HepG2 (cell line): Measurements from ENCODE around the gene ZNRD2. TPM values are rescaled to one million over a fixed set of nuclear protein-coding genes. Genes with fewer than 3 reads are reported as not detected.

ENCODE experiments used
- BRF2 ChIP-seq: sonication (generic); formaldehyde crosslinking; IDR thresholded peaks from 2 replicates; pipeline ENCODE4 v1.8.1; 2022; ENCODE audit warnings: mild to moderate bottlenecking, missing genetic modification reagents
- FOXC1 ChIP-seq: sonication (generic); formaldehyde crosslinking; IDR thresholded peaks from 2 replicates; pipeline ENCODE4 v1.8.0; 2022; ENCODE audit warnings: mild to moderate bottlenecking, missing genetic modification reagents, borderline replicate concordance
- IKZF5 ChIP-seq: IDR thresholded peaks from 2 replicates; pipeline ENCODE4 v1.6.1; 2018; ENCODE audit warnings: missing genetic modification reagents, mild to moderate bottlenecking, missing compliant biosample characterization
- JUND ChIP-seq: sonication (generic); formaldehyde crosslinking; IDR thresholded peaks from 2 replicates; pipeline ENCODE4 v1.8.0; 2022; ENCODE audit warnings: mild to moderate bottlenecking, missing genetic modification reagents
- KLF16 ChIP-seq, 2 experiments: sonication (generic) in 1 of 2; formaldehyde crosslinking in 1 of 2; IDR thresholded peaks; 2 replicates each; pipeline versions ENCODE4 v1.6.1 to v1.8.0; 2016 to 2023; ENCODE audit warnings: missing genetic modification reagents in 2 of 2, missing compliant biosample characterization in 1 of 2
- MTF1 ChIP-seq: sonication (generic); formaldehyde crosslinking; IDR thresholded peaks from 2 replicates; pipeline ENCODE4 v1.5.0; 2020; ENCODE audit warnings: missing genetic modification reagents
- NCOA2 ChIP-seq: sonication (generic); formaldehyde crosslinking; IDR thresholded peaks from 2 replicates; pipeline ENCODE4 v1.8.0; 2022; ENCODE audit warnings: inconsistent platforms
- NFIB ChIP-seq: sonication (generic); formaldehyde crosslinking; IDR thresholded peaks from 2 replicates; pipeline ENCODE4 v1.9.0; 2021; ENCODE audit warnings: missing genetic modification reagents, mild to moderate bottlenecking, borderline replicate concordance
- NR2F2 ChIP-seq: IDR thresholded peaks from 2 replicates; pipeline ENCODE4 v1.6.1; 2012; ENCODE audit warnings: low read depth, inconsistent platforms, borderline replicate concordance
- PRDM10 ChIP-seq: sonication (generic); formaldehyde crosslinking; IDR thresholded peaks from 2 replicates; pipeline ENCODE4 v1.4.0; 2020; ENCODE audit warnings: low read depth, missing genetic modification reagents
- RARA ChIP-seq: IDR thresholded peaks from 2 replicates; pipeline ENCODE4 v1.6.1; 2016; ENCODE audit warnings: missing genetic modification reagents, missing compliant biosample characterization
- RBAK ChIP-seq: sonication (generic); formaldehyde crosslinking; IDR thresholded peaks from 2 replicates; pipeline ENCODE4 v1.5.1; 2020; ENCODE audit warnings: mild to moderate bottlenecking, missing genetic modification reagents
- RCOR2 ChIP-seq: IDR thresholded peaks from 2 replicates; pipeline ENCODE4 v1.6.1; 2016; ENCODE audit warnings: missing biosample characterization, missing genetic modification reagents
- SP1 ChIP-seq, 2 experiments: fragments of 450-650 bp in 1 of 2; sonication (generic) in 1 of 2; formaldehyde crosslinking in 1 of 2; IDR thresholded peaks; 2 replicates each; pipeline versions ENCODE4 v1.4.0 to v1.6.1; 2016 to 2020; ENCODE audit warnings: missing genetic modification reagents in 1 of 2
- ZFY ChIP-seq: sonication (generic); formaldehyde crosslinking; IDR thresholded peaks from 2 replicates; pipeline ENCODE4 v1.4.0; 2020; ENCODE audit warnings: missing genetic modification reagents
- ZNF335 ChIP-seq: sonication (generic); formaldehyde crosslinking; IDR thresholded peaks from 2 replicates; pipeline ENCODE4 v1.4.0; 2020; ENCODE audit warnings: missing genetic modification reagents
- ZNF687 ChIP-seq: sonication (generic); formaldehyde crosslinking; IDR thresholded peaks from 2 replicates; pipeline ENCODE4 v1.5.1; 2020; ENCODE audit warnings: mild to moderate bottlenecking, missing genetic modification reagents, moderate library complexity
- ZNF691 ChIP-seq: sonication (generic); formaldehyde crosslinking; IDR thresholded peaks from 2 replicates; pipeline ENCODE4 v1.4.0; 2020; ENCODE audit warnings: missing genetic modification reagents, low read depth, mild to moderate bottlenecking, borderline replicate concordance
- polyA plus RNA-seq, 8 experiments: library from polyadenylated mRNA; depleted of rRNA in 3 of 8; stranded (reverse) in 7 of 8; unstranded in 1 of 8; fragments of >200 nt; fragmentation: Illumina TruSeq in 4 of 8; extraction: Trizol in 4 of 8; gene quantifications; 2 replicates each; pipeline versions ENCODE4 v1.2.1 to v1.2.3, GENCODE V29; 2011 to 2016; ENCODE audit warnings: low read depth in 4 of 8, missing spikeins in 1 of 8, mixed read lengths in 1 of 8; ENCODE audit not compliant: insufficient read depth in 1 of 8
- total RNA-seq, 5 experiments: library from RNA; depleted of rRNA; stranded (reverse); fragments of >200 nt; fragmentation: Illumina TruSeq; extraction: Trizol; gene quantifications; 2 replicates each; pipeline ENCODE4 v1.2.3, GENCODE V29; 2016; ENCODE audit warnings: low read depth in 1 of 5

Gene ZNRD2
- total and polyA plus RNA-seq, 2 of the 13 experiments (the other 11 are each of a cell fraction or from before 2014, with no cell fraction given) = 29.2 to 34.0 TPM

GRCh38 chr11:65555693-65556231 is 14.5 kb upstream of the ZNRD2 start (continued):
- TF ChIP-seq MTF1 (CRISPR knock-in tag) (no peak), NFIB (CRISPR knock-in tag) (no peak), BRF2 (CRISPR knock-in tag) (no peak), NR2F2 (0 out of 2 replicates have a peak, but pooled peaks have one; percentile 15), ZNF335 (CRISPR knock-in tag) (0 out of 2 replicates have a peak, but pooled peaks have one; percentile 55), RCOR2 (no peak), FOXC1 (CRISPR knock-in tag) (no peak; the same call in 1 of the 2 replicates), KLF16 (CRISPR knock-in tag; IDR thresholded peaks at IDR 0.05) (peak in 1 of 2 experiments; percentile 58; a peak in 1 of 4 replicates), ZFY (CRISPR knock-in tag) (peak; percentile 51; the same call in 1 of the 2 replicates), JUND (CRISPR knock-in tag) (0 out of 2 replicates have a peak, but pooled peaks have one; percentile 12), ZNF687 (peak; percentile 80), RBAK (CRISPR knock-in tag) (no peak), SP1 (IDR thresholded peaks at IDR 0.05) (no peak), SP1 (CRISPR knock-in tag; IDR thresholded peaks at IDR 0.05) (0 out of 2 replicates have a peak, but pooled peaks have one; percentile 10), NCOA2 (CRISPR knock-in tag) (peak; percentile 13; the same call in 1 of the 2 replicates), PRDM10 (CRISPR knock-in tag) (peak; percentile 88; the same call in 1 of the 2 replicates), RARA (peak; percentile 87), ZNF691 (CRISPR knock-in tag) (peak; percentile 77; the same call in 1 of the 2 replicates), IKZF5 (CRISPR knock-in tag) (0 out of 2 replicates have a peak, but pooled peaks have one; percentile 47)
